LNCAP (cell line): Measurements from ENCODE around the gene HOXC5.

ENCODE experiments used
- CTCF ChIP-seq: fragments of 450-650 bp; IDR thresholded peaks from 2 replicates; pipeline ENCODE4 v1.5.1; 2017; ENCODE audit warnings: mild to moderate bottlenecking

HOXC5 gene

GRCh38 chr12:54006559-54007220 lies 26.2 kb upstream of the HOXC5 start:
- no peak for TF ChIP-seq CTCF

DNA sequence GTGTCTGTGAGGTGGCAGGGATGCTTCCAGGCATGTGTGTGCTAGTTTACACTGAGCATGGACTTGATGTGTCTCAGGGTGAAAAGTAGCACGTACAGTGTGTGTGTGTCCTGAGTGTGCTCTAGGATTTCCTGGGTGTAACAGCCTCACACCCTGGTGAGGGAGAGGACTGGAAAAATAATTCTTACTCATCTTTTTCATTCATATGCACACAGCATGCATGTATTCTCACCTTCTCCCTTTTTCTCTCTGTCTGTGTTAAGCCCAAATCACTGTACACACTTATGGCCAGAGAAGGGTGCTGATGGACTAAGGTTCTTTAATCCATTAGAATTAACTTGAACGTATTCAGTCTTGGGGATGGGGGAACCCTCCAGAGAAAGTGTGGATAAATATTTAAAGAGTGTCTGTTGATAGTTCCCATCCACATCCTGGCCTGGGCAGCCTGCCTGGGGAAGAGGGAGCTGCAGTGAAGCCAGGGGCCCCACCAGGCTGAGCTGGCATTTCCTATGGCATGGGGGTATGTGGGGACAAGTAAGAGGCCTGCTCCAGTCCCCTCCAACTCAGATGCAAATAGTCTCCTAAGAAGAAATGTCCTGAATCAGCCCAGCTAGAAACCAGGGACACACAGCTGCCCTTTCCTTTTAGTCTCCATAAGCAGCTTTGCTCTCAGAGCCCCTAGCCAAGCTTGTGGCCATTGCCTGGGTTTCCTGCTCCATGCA lies 25.2 kb upstream of the HOXC5 start:
- TF ChIP-seq CTCF: no peak

GRCh38 chr12:54008260-54008552 lies 24.6 kb upstream of the HOXC5 start:
- no peak for TF ChIP-seq CTCF

DNA sequence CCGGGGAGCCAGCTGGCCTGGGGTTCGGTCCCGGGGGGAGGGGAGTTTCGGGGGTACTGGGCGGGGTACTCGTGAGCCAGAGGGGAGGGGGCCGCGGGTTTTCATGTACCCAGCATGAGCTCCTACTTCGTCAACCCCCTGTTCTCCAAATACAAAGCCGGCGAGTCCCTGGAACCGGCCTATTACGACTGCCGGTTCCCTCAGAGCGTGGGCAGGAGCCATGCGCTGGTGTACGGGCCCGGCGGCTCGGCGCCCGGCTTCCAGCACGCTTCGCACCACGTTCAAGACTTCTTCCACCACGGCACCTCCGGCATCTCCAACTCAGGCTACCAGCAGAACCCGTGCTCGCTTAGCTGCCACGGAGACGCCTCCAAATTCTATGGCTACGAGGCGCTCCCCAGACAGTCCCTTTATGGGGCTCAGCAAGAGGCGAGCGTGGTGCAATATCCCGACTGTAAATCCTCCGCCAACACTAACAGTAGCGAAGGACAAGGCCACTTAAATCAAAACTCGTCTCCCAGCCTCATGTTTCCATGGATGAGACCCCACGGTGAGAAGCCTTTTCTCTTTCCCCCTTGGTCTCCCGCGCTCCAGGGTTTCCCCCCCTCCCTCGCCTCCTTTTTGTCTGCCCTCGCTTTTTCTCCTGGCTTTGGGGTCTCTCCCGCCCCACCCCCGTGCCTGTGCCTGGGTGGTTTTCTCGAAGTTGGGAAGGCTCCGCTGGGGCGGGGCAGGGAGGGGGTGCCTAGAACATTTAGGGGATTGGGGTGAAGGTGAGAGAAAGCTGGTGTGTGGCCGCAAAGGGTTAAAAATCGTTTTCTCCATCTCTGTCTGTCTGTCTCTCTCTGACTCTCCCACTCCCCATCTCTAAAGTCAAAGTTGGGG lies 23.4 kb upstream of the HOXC5 start:
- no peak for TF ChIP-seq CTCF

- no peak for TF ChIP-seq CTCF
These were observed 22.5 kb upstream of the HOXC5 start for GRCh38 chr12:54010053-54010971.

DNA sequence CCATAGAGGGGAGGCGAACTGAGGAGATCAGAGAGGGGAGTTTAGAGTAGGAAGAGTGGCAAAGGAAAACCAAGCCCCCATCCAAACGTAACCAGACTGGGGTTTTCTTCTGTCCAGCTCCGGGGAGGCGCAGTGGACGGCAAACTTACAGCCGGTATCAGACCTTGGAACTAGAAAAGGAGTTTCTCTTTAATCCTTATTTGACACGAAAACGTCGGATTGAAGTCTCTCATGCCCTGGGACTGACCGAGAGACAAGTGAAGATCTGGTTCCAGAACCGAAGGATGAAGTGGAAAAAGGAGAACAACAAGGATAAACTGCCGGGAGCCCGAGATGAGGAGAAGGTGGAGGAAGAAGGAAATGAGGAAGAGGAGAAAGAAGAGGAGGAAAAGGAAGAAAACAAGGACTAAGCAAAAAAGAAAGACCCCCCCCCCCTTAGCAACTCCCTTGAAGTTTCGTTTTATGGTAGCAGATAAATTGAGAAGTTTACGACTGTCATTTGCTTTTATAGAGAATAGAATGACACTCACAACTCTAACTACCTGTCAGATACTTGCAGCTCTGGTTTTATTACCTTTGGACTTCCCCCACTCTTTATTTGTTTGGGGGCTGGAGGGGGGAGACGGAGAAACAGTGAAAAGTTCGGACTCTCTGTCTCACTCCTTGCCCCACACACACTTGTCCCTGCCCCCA lies 21.7 kb upstream of the HOXC5 start:
- TF ChIP-seq CTCF: no peak
